ENCODE results near the gene MEF2A. TPM values are rescaled to one million over a fixed set of nuclear protein-coding genes. Genes with fewer than 3 reads are reported as not detected.

MEF2A gene
- total RNA-seq, 1 experiment from 2014 or later: 21.3 TPM

DNA sequence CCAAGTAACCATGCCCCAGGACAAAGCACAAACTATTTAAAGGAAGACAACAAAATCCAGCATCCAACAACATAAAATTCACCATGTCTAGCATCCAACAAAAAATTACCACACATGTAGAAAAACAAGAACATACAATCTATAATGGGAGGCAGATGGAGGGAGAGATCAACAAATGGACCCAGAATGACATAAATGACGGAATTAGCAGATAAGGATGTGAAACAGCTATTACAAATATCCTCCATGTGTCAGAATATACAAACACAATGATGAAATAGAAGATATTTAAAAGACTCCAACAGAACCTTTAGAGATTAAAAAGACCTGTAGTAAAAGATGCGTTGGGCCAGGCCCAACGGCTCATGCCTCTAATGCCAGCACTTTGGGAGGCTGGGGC is 156.6 kb downstream of the MEF2A start:
- Histone ChIP-seq H3K27ac (ENCODE audit: low read length) (no peak overlapping the region), H3K27me3 (ENCODE audit: low read length) (no peaks in the 10 kb centered on the region), H3K9me3 (ENCODE audit: low read length) (no peaks in the 10 kb centered on the region), H3K79me2 (ENCODE audit: low read length) (no peaks in the 10 kb centered on the region), H3K4me1 (ENCODE audit: insufficient read depth, low read length) (no peaks in the 10 kb centered on the region), H3K9ac (ENCODE audit: low read length) (no peak overlapping the region), H3K4me2 (ENCODE audit: low read length) (no peak overlapping the region), H3K9me2 (replicated peaks; ENCODE audit: low read length) (no peaks in the 10 kb centered on the region), H3K36me3 (ENCODE audit: low read depth, low read length) (no peaks in the 10 kb centered on the region), H3F3A (ENCODE audit: low read length, unreplicated experiment) (no peaks in the 10 kb centered on the region), H3K4me3 (ENCODE audit: low read length) (no peak overlapping the region), H2AFZ (ENCODE audit: low read length) (no peak overlapping the region), H4K20me1 (ENCODE audit: low read length) (no peaks in the 10 kb centered on the region)
- ChIA-PET POLR2A (ENCODE audit: unreplicated experiment) (no interaction called here), CTCF (no interaction called here)
- BruUV-seq (replicated peaks): no TSS peak
- no peak for ATAC-seq
- DNase-seq: no peak
- intact Hi-C loops (cut with micrococcal nuclease): no loop called here
- no peak for TF ChIP-seq EZH2 (IDR thresholded peaks at IDR 0.05; ENCODE audit: low read length, unreplicated experiment)
- no peak for TF ChIP-seq EZH2phosphoT487 (IDR thresholded peaks at IDR 0.05; ENCODE audit: borderline replicate concordance, low read length)
- TF ChIP-seq, protein P1, sequence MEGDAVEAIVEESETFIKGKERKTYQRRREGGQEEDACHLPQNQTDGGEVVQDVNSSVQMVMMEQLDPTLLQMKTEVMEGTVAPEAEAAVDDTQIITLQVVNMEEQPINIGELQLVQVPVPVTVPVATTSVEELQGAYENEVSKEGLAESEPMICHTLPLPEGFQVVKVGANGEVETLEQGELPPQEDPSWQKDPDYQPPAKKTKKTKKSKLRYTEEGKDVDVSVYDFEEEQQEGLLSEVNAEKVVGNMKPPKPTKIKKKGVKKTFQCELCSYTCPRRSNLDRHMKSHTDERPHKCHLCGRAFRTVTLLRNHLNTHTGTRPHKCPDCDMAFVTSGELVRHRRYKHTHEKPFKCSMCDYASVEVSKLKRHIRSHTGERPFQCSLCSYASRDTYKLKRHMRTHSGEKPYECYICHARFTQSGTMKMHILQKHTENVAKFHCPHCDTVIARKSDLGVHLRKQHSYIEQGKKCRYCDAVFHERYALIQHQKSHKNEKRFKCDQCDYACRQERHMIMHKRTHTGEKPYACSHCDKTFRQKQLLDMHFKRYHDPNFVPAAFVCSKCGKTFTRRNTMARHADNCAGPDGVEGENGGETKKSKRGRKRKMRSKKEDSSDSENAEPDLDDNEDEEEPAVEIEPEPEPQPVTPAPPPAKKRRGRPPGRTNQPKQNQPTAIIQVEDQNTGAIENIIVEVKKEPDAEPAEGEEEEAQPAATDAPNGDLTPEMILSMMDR (conservative IDR thresholded peaks at IDR 0.05; ENCODE audit: low read depth, low read length): no peak

DNA sequence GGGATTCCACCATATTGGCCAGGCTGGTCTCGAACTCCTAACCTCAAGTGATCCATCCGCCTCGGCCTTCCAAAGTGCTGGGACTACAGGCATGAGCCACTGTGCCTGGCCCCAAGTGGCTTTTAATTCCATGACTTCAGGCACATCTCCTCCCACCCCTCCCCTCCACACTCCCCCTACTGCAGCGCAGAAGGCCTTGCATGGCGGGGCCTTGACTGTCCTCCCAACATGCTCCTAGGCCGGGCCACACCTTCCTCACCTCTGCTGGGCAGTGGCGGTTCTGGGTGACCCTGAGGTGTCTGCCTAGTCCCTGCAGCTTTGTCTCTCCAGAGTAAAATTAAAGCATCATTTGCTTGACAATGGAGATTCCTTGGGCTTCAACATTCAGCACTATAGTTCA is 160.5 kb downstream of the MEF2A start:
- TF ChIP-seq EZH2phosphoT487 (IDR thresholded peaks at IDR 0.05; ENCODE audit: borderline replicate concordance, low read length): no peak
- no peak for TF ChIP-seq EZH2 (IDR thresholded peaks at IDR 0.05; ENCODE audit: low read length, unreplicated experiment)
- TF ChIP-seq, protein P1 (conservative IDR thresholded peaks at IDR 0.05; ENCODE audit: low read depth, low read length): no peak
- H3F3A ChIP-seq (ENCODE audit: low read length, unreplicated experiment): no peaks in the 10 kb centered on the region
- no peak overlapping the region for H3K4me2 ChIP-seq (ENCODE audit: low read length)
- H3K36me3 ChIP-seq (ENCODE audit: low read depth, low read length): no peaks in the 10 kb centered on the region
- no peaks in the 10 kb centered on the region for H3K79me2 ChIP-seq (ENCODE audit: low read length)
- no peak overlapping the region for H3K27ac ChIP-seq (ENCODE audit: low read length)
- CTCF ChIA-PET: no interaction called here
- POLR2A ChIA-PET (ENCODE audit: unreplicated experiment): no interaction called here
- BruUV-seq (replicated peaks): no TSS peak
- no peak for DNase-seq
- no peak overlapping the region for H3K4me3 ChIP-seq (ENCODE audit: low read length)
- no peaks in the 10 kb centered on the region for H4K20me1 ChIP-seq (ENCODE audit: low read length)
- H2AFZ ChIP-seq (ENCODE audit: low read length): no peak overlapping the region
- no peaks in the 10 kb centered on the region for H3K9me2 ChIP-seq (replicated peaks; ENCODE audit: low read length)
- no peaks in the 10 kb centered on the region for H3K4me1 ChIP-seq (ENCODE audit: insufficient read depth, low read length)
- no peak for ATAC-seq
- H3K9me3 ChIP-seq (ENCODE audit: low read length): no peaks in the 10 kb centered on the region
- no peak overlapping the region for H3K9ac ChIP-seq (ENCODE audit: low read length)
- intact Hi-C loops (cut with micrococcal nuclease): no loop called here
- H3K27me3 ChIP-seq (ENCODE audit: low read length): no peaks in the 10 kb centered on the region

DNA sequence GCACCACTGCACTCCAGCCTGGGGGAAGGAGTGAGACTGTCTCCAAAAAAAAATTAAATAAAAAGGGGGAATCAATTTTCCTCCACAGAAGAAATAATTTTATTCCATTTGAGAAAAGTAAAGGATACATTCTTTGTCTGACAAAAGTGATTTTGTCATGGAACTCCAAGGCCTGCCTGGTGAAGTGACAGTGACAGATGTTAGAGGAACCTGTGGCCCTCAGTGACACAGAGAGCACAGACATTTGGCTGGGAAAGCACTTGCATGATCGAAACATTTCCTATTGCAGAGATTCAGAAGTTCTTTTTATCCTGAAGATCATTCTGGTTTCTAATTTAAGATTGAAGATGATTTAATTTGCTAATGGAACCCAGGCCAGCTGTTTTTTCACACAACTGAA is 161.5 kb downstream of the MEF2A start:
- H3F3A ChIP-seq (ENCODE audit: low read length, unreplicated experiment): no peaks in the 10 kb centered on the region
- no peaks in the 10 kb centered on the region for H3K27me3 ChIP-seq (ENCODE audit: low read length)
- H3K4me3 ChIP-seq (ENCODE audit: low read length): no peak overlapping the region
- DNase-seq (no peak), ATAC-seq (no peak)
- ChIA-PET CTCF (no interaction called here), POLR2A (ENCODE audit: unreplicated experiment) (no interaction called here)
- no peaks in the 10 kb centered on the region for H3K79me2 ChIP-seq (ENCODE audit: low read length)
- TF ChIP-seq, protein P1 (conservative IDR thresholded peaks at IDR 0.05; ENCODE audit: low read depth, low read length): no peak
- no peak for TF ChIP-seq EZH2phosphoT487 (IDR thresholded peaks at IDR 0.05; ENCODE audit: borderline replicate concordance, low read length)
- TF ChIP-seq EZH2 (IDR thresholded peaks at IDR 0.05; ENCODE audit: low read length, unreplicated experiment): no peak
- H3K4me1 ChIP-seq (ENCODE audit: insufficient read depth, low read length): no peaks in the 10 kb centered on the region
- H3K9me3 ChIP-seq (ENCODE audit: low read length): no peaks in the 10 kb centered on the region
- no peak overlapping the region for H3K9ac ChIP-seq (ENCODE audit: low read length)
- H3K4me2 ChIP-seq (ENCODE audit: low read length): no peak overlapping the region
- no TSS peak for BruUV-seq (replicated peaks)
- H2AFZ ChIP-seq (ENCODE audit: low read length): no peak overlapping the region
- no peaks in the 10 kb centered on the region for H3K9me2 ChIP-seq (replicated peaks; ENCODE audit: low read length)
- no peaks in the 10 kb centered on the region for H3K36me3 ChIP-seq (ENCODE audit: low read depth, low read length)
- H3K27ac ChIP-seq (ENCODE audit: low read length): no peak overlapping the region
- intact Hi-C loops (cut with micrococcal nuclease): no loop called here
- no peaks in the 10 kb centered on the region for H4K20me1 ChIP-seq (ENCODE audit: low read length)
